ENCODE measurements around the gene SELENON.
"Not testable (repeated sequence)": the region's sequence is repeated elsewhere in the genome, so short reads cannot be mapped to it uniquely, and the experiment has no call there.

Gene SELENON

DNA sequence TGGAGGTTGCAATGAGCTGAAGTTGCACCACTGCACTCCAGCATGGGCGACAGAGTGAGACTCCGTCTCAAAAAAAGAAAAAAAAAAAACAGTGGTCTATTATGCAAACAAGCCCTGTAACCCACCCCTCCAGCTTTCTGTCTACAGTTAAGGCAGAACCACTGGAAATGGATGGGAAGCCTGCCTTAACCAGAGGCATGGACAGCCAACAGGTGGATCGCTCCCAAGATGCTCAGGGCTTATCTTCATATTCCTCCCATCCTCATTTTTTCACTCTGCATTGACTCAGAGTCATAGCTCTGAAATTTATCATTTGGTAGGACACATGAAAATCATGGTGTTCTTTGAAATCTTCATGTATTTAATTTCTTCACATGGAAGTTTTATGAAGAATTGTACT is 28.5 kb downstream of the SELENON start:
- DNase-seq (ENCODE audit: low spot score), result no peak

DNA sequence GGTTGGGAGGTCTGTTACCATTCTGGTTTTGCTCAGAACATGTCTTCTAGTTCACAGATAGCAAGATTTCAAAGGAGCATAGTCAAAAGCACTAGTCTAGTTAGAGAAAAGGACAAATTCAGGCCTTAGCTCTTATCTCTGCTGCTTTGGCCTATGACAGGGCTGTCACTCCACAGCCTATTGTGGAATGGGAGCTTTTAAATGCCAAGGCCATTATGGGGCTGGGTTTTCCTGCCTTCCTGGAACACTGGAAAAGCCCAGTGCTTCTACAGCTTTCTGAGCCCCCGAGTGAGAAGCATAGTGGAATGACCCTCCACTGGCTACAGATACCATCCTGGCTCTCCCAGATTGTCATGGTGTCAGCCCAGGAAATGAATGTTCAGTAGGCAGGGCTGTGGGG is 29.1 kb downstream of the SELENON start:
- DNase-seq (ENCODE audit: low spot score), result no peak

DNA sequence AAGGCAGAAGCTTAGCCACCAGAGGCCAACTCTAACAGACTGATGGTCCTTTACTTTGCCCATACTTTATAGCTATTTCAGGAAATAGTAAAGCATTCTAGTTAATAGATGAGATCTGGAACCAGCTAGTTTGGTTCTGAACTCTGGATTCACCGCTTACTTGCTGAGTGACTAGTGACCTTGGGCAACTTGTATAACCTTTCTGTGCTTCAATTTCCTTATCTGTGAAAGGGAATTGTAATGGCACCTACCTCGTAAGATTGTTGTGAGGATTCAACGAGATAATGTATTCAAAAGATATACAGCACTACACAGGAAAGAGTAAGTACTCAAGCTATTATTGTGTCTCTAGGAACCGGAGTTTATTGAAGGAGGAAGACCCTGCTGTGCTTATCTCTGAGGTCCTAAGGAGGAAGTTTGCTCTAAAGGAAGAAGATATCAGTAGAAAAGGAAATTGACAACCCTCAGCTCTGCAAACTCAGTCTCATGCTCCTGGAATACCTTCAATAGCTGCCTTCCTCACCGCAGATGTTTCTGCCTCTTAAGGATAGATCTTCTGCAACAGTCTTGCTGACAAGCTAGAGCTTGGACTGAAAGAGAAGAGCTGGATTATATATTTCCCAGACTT is 31.7 kb downstream of the SELENON start:
- no peak for DNase-seq (ENCODE audit: low spot score)

DNA sequence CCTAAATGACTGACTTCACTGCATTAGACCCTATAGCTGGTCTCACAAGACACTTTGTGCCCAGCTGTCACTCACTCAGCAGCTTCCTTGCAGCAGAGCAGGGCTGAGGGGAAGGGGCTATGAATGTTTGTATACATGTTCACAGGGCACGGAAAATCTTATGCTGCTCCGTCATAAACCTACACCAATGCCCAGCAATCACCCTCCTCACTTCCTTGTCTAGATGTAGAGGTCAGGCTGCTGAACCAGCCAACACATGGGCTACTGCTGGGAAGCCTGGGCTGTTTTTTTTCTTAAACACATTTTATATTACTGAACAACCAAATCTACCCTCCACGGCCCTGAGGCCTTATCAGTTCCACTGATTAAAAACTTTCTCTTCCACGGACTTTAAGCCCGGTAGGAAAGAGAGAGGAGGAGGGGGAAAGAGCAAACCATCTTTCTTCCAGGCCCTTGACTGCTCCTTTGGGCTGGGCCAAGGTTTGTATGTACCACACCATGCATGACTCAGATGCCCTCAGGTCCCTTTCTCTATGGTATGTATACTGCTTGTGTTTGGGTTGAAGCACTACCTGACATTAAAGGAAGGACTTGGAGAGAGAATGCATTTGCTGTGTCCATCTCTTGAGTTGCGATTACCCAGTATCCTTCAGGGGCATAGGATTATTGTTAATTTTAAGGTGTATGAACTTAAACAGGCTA is 32.5 kb downstream of the SELENON start:
- DNase-seq (ENCODE audit: low spot score), result no peak

DNA sequence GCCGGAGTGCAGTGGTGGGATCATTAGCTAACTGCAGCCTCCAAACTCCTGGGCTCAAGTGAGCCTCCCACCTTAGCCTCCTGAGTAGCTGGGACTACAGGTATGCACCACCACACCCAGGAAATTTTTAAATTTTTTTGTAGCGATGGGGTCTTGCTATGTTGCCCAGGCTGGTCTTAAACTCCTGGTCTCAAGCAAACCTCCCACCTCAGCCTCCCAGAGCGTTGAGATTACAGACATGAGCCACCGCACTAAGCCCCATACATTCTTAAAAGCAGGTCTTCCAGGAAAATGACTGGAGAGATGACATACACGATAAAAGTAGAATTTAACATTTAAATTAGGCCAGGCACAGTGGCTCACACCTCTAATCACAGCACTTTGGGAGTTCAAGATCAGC is 33.2 kb downstream of the SELENON start:
- no peak for DNase-seq (ENCODE audit: low spot score)

DNA sequence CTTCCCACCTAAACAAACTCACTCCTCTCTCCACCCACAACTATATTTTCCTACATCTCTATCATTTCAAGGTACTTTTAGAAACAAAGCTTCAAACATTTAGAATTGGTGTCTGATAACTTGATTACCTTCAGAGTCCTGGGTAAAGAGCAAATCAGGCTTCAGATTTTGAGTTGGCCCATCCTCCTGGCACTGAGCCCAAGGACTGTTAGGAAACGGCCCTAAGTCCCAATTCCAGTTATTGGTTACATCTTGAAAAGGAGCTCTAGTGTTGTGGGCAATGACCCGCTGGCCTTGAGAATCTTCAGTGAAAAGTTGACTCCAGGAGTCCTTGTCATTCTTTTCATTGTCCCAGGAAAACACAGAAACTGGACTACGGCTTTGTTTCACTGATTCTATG is 34.9 kb downstream of the SELENON start:
- no peak for DNase-seq (ENCODE audit: low spot score)

DNA sequence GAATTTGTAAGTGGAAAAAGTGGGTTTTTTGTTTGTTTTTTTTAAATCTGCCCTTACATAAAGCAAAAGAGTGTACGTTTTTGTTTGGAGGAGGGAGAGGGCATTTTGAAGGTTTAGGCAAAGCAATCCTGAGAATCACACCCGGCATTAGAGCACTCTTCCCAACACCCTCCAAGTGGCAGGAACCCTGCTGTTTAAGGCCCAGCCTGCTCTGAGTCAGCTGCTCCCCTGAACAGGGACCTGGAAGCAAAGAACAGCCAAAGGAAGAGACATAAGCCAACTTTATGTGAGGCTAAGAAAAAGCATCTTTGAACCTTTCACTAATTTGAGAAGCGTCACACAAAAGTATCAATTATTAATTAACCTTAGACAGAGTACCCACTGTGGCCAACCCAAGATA is 36.7 kb downstream of the SELENON start:
- no peak for DNase-seq (ENCODE audit: low spot score)

DNA sequence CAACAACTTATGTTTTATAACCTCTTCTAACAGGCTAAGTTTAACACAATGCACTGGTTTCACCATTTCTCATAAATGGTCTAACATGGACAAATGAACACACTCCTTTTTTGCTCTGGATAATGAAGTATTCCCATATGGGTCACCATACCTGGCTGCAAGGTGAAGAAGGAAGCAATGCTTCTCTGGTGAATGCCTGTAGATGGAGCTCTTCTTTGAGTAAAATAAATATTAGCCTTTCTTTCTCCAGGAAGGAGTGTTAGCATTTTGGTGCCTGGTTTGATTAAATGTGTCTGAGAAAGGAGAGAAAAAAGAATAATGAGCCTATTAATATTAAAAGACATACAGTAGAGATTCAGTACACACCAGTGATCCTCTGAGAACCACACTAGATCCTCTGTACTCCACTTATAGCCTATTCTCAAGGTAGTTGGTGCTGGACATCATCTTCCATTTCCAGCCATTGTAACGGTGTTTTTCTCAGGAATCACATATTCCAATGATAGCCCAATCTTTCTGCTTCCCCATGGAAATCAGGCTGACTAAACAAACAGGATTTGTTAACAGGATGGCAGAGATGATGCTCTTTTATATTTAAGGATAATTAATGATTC is 37.4 kb downstream of the SELENON start:
- no peak for DNase-seq (ENCODE audit: low spot score)

DNA sequence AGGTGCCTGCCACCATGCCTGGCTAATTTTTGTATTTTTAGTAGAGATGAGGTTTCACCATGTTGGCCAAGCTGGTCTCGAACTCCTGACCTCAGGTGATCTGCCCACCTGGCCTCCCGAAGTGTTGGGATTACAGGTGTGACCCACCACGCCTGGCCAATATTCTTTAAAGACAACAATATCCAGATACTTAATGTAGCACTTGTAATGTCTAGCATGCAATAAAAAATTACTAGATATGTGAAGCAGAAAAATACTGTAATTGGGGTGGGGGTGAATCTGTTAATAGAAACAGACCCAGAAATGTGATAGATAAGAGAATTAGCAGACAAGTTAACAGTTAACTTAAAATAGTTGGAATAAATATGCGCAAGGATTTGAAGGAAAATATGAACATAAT is 39.8 kb downstream of the SELENON start:
- DNase-seq (ENCODE audit: low spot score), result not testable (repeated sequence)

DNA sequence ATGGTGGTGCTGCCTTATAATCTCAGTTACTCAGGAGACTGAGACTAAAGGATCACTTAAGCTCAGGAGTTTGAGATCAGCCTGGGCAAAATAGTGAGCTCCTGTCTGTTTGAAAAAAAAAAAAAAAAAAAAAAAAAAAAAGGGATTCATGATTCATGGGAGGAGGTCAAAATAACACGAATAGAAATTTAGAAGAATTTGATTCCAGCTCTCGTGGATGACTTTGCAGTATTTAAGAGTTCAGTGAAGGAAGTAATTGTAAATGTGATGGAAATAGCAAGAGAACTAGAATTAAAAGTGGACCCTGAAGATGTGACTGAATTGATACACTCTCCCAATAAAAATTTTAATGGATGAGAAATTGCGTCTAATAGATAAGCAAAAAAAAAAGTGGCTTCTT is 43.5 kb downstream of the SELENON start:
- no peak for DNase-seq (ENCODE audit: low spot score)

DNA sequence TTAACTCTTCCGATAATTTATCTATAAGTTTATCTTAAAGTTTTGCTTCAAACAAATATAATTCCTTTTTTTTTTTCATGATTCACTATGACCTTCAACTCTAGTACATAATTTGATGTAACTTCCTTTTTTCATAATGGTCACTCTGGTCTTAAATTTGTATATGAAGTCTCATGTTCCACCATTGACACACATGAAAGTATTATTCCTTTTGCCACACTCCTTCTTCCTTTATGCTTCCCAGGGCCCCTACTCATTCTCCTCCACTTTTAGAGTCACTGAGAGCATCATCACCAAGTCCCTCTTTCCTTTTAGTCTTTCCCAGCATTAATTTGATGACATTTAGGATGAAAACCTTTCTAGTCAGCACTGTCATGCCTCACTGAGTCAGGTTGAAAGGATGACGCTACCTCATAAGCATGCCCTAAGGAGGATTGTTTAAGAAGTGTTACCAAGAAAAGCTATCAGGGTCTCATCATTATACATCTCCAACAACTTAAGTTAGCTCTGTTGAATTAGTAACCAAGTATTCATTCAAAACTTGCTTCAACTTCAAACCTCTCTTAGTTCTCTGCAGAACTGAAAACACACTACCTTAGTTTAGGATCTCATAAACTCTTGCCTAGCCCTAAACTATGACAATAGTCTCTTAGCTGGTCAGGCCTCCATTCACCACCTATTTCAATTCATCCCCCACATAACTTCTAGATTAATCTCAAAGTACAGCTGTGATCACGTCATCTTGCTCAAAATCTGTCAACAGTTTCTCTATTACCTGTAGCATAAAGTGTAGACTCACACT is 44.7 kb downstream of the SELENON start:
- no peak for DNase-seq (ENCODE audit: low spot score)

DNA sequence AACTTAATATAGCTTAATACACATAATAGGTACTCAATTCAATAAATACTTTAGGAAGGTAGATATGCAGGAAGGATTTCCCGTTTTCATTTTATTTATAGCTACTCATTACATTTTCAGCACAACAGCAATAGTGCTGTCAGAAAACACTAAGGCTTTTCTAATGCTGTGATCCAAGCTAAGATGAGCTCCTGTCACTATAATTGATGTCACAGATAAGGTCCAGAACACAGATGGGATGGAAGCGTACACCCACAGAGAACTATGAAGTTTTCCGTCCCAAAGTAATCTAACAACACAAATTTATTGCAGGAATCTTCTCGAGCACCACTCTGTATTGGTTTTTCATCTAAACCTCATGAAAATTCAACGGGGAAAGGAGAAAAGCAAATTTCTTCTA is 45.7 kb downstream of the SELENON start:
- DNase-seq (ENCODE audit: low spot score), result no peak

DNA sequence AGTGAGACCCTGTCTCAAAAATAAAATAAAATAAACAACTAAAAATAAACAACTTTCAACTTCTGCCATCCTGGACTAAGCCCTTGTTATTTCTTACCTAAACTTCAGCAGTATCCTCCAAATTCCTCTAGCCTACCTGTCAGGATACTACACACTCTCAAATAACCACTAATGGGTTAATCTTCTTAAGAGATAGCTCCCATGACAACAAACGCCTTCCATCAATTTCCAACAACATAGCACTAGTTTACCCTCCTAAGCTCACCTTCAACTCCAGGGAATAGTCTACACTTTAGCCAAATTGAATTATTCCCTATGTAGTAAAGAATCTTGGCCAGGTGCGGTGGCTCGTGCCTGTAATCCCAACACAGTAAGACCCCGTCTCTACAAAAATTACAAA is 47.9 kb downstream of the SELENON start:
- DNase-seq (ENCODE audit: low spot score), result no peak

DNA sequence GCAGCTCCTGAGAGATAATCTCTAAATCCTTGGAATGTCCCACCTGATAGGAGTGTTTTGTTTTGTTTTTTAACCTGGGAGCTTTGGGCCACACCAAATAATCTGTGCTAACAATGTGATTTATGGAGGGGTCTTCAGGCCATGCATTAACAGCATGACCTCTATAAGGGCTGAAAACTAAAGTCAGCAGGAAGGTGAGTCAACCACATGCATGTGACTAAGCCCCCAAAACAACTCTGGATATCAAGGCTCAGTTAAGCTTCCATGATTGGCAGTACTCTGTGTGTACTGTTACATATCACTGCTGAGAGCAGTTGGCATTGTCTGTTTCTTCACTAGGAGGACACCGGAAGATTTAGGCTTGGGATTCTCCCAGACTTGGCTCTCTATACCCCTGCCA is 48.5 kb downstream of the SELENON start:
- DNase-seq (ENCODE audit: low spot score), result no peak

DNA sequence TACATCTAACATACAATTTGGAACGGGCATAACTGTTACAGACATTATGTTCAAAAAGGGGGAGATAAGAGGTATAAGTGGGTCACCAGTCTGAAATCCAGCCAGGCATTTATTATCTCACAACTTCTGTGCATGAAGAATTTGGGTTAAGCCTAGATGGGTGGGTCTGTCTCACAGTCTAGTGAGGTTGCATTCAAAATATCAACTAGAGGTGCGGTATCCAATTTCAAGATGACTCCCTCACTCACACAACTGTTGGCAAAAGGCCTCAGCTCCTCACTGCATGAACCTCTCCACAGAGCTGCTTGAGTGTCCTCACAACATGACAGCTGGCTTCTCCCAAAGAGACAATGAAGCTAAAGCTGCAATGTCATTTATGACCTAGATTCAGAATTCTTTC is 54.6 kb downstream of the SELENON start:
- no peak for DNase-seq (ENCODE audit: low spot score)

DNA sequence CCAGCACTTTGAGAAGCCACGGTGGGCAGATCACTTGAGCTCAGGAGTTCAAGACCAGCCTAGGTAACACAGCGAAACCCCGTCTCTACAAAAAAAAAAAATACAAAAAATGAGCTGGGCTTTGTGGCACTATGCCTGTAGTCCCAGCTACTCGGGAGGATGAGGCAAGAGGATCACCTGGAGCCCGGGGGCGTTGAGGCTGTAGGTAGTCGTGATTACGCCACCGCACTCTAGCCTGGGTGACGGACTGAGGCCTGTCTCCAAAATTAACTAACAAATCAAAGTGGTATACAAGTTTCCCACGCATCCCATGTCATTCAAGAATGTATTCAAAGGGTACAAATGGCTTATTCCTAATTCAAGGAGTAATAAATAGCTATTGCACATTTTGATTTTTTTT is 56.9 kb downstream of the SELENON start:
- no peak for DNase-seq (ENCODE audit: low spot score)

DNA sequence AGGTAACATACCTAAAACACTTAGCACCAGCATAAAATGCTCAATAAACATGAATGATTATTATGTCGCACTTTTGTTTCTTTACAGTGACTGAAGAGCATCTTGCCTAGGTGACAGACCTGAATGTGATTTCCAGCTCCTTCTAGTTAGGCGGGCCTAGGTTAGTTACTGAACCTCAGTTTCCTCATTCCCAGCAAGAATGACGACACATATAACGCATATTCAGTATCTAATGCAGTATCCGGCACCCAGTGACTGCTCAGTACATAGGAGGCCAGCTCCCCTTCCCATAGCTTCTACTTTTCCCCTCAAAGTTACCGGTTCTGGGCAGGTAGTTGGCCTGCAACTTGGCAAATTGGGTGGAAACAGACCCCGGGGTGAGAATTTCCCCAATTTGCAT is 58.5 kb downstream of the SELENON start:
- DNase-seq (ENCODE audit: low spot score), result no peak

DNA sequence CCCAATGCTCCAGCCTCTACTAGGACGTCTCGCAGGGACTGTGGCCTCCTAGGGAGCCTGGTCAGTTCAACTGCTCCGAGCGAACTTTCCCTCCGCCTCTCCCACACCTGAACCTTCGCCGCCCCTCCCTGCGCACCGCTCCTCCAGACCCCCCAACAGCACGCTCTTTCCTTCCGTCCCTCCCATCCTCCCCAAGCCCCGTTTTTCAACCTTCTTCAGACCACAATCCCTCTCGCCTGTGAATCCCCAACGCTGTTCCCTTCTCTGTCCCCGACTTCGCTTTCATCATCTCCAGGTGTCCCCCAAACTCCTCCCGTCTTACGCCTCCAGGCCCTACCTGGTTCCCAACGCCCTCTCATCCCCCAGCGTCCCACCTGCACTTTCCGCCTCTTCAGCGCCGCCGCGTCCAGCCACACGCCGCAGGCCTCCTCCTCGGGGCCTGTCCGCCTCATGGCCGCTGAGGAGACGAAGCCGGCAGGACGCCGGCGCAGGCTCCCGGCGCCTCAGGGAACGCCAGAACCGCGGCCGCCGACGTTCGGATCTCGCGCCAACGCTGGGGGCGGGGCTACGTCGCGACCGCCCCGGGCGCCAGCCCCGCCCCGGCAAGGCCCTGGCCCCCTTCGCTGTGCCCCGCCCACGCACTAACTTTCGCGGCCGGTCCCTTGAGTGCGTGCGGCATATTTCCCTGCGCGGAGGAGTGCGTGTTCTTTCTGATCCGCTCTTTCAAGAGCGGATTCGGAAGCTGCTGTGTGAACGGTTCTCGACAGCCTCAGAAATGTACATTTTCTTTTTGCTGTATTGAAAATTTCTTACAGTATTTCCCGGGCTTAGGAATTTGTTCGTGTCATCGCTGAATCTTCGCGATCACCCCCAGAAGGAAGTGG is 59.2 kb downstream of the SELENON start, which contains the start of gene AUNIP:
Gene AUNIP (minus strand): TSS at position 552 of the 884 bp plus-strand sequence. CDS start 100 bp downstream, at position 452.
- DNase-seq (ENCODE audit: low spot score), result peak; percentile 77

DNA sequence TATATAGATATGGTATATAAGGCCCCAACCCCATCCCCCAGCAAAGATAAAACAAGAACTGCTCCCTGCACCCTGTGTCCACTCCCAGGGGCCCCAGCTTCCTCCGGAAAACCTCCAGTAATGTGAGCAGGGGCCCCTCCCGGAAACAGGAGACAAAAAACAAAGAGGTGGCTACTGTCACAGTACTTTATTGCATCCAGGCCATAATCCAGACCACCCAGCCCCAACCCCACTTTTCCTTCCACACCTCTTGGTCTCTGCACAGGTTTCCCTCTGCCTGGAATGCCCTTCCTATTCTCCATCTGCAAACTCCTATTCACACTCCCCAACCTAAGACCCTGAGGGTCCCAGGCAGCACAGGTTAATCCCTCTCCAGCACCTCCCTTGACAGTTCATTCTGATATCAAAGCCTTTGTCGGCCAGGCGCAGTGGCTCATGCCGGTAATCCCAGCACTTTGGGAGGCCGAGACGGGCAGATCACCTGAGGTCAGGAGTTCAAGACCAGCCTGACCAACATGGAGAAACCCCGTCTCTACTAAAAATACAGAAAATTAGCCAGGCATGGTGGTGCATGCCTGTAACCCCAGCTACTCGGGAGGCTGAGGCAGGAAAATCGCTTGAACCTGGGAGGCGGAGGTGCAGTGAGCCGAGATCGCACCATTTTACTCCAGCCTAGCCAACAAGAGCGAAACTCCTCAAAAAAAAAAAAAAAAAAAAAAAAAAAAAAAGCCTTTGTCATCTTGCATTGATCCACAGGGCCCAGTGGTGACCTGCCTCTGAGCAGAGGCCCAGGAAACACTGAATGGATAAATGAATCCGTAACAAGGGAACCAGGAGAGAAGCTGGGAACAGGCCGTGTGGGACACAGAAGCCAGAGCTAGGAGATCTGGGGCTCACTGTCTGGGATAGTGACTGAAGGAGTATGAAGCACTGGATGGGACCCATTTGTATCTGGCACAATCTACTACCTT is 61.6 kb downstream of the SELENON start:
- DNase-seq (ENCODE audit: low spot score), result no peak

DNA sequence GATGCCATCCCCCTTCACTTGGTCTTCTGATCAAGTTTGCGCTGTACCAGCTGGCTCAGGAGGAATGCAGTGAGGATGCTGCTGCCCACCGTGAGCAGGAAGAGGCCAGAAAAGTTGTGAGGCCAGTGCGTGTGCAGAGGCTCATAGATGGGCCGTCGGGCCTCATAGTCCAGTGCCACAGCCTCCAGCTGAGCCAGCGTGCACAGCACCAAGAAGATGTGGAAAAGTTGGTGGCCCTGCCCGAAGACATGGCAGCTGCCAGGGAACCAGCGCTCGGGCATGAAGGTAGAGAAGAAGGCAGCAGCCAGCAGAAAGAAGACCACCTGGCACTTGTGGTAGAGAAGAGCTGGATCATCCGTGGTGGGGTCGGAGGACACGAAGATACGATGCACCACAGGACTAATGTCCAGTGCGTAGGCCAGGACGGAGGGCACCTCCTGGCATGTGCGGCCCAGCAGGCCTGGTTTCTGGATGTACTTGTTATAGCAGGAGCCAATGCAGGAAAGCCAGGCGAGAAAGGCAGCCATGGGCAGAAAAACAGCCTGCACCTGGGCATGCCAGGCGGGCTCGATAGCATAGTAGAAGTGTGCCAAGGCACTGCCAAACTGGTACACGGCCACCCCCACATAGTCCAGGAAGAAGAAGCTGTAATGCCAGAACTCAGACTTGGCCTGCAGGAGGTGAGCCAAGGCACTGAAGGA is 62.9 kb downstream of the SELENON start:
- DNase-seq (ENCODE audit: low spot score), result no peak

Measured in COLO829 (cell line).